H9 (cell line): ENCODE data around the gene MYBPC2. TPM values are rescaled to one million over a fixed set of nuclear protein-coding genes. Genes with fewer than 3 reads are reported as not detected.

Source experiments
- DNase-seq: peaks from one replicate; pipeline ENCODE4 v3.0.0-alpha.2; 2017
- H2AFZ ChIP-seq: one replicate; pipeline ENCODE4 v1.6.1; 2013; ENCODE audit warnings: mild to moderate bottlenecking, low read length, control low read depth, moderate library complexity
- H2AK5ac ChIP-seq: 2 replicates; pipeline ENCODE4 v1.6.1; 2013; ENCODE audit warnings: low read length, control low read depth, mixed read lengths; ENCODE audit not compliant: insufficient read length
- H2BK120ac ChIP-seq: one replicate; pipeline ENCODE4 v1.6.1; 2013; ENCODE audit warnings: low read depth, mild to moderate bottlenecking, low read length, control low read depth, inconsistent platforms; ENCODE audit not compliant: poor library complexity, severe bottlenecking
- H2BK12ac ChIP-seq: 2 replicates; pipeline ENCODE4 v1.6.1; 2013; ENCODE audit warnings: low read length, control low read depth, mixed read lengths, low read depth; ENCODE audit not compliant: insufficient read length
- H2BK15ac ChIP-seq: 2 replicates; pipeline ENCODE4 v1.6.1; 2013; ENCODE audit warnings: low read depth, low read length, control low read depth
- H2BK20ac ChIP-seq: one replicate; pipeline ENCODE4 v1.6.1; 2013; ENCODE audit warnings: low read depth, mild to moderate bottlenecking, low read length, control low read depth, inconsistent platforms; ENCODE audit not compliant: poor library complexity, severe bottlenecking
- H2BK5ac ChIP-seq: 2 replicates; pipeline ENCODE4 v1.6.1; 2013; ENCODE audit warnings: low read length, control low read depth, mixed read lengths; ENCODE audit not compliant: insufficient read length
- H3K14ac ChIP-seq: 2 replicates; pipeline ENCODE4 v1.6.1; 2013; ENCODE audit warnings: low read length, control low read depth; ENCODE audit not compliant: insufficient read depth
- H3K18ac ChIP-seq: 2 replicates; pipeline ENCODE4 v1.6.1; 2013; ENCODE audit warnings: low read depth, mild to moderate bottlenecking, mixed read lengths, low read length, control low read depth; ENCODE audit not compliant: insufficient read length
- H3K23ac ChIP-seq: 2 replicates; pipeline ENCODE4 v1.6.1; 2013; ENCODE audit warnings: low read length, control low read depth, mixed read lengths, low read depth; ENCODE audit not compliant: insufficient read length
- H3K23me2 ChIP-seq: 2 replicates; pipeline ENCODE4 v1.6.1; 2013; ENCODE audit warnings: low read depth, mild to moderate bottlenecking, mixed read lengths, low read length, control low read depth; ENCODE audit not compliant: insufficient read length, poor library complexity, severe bottlenecking
- H3K27ac ChIP-seq: 2 replicates; pipeline ENCODE4 v1.5.1; 2013; ENCODE audit warnings: low read length, control low read depth, mixed read lengths, low read depth; ENCODE audit not compliant: insufficient read length
- H3K27me3 ChIP-seq: 2 replicates; pipeline ENCODE4 v1.6.1; 2013; ENCODE audit warnings: low read length, control low read depth, inconsistent platforms; ENCODE audit not compliant: insufficient read depth
- H3K4ac ChIP-seq: 2 replicates; pipeline ENCODE4 v1.6.1; 2013; ENCODE audit warnings: low read depth, mild to moderate bottlenecking, control low read depth, inconsistent platforms, low read length, moderate library complexity
- H3K4me1 ChIP-seq: 2 replicates; pipeline ENCODE4 v1.6.1; 2013; ENCODE audit warnings: low read length, control low read depth, inconsistent platforms; ENCODE audit not compliant: insufficient read depth
- H3K4me2 ChIP-seq: 2 replicates; pipeline ENCODE4 v1.6.1; 2013; ENCODE audit warnings: low read length, control low read depth, mixed read lengths; ENCODE audit not compliant: insufficient read length, insufficient read depth
- H3K56ac ChIP-seq: 2 replicates; pipeline ENCODE4 v1.6.1; 2013; ENCODE audit warnings: low read depth, mild to moderate bottlenecking, mixed read lengths, low read length, control low read depth; ENCODE audit not compliant: insufficient read length
- H3K79me1 ChIP-seq: 2 replicates; pipeline ENCODE4 v1.6.1; 2013; ENCODE audit warnings: low read depth, mild to moderate bottlenecking, moderate library complexity, low read length, control low read depth, inconsistent platforms; ENCODE audit not compliant: insufficient read depth, poor library complexity, severe bottlenecking
- H3K79me2 ChIP-seq: 2 replicates; pipeline ENCODE4 v1.6.1; 2013; ENCODE audit warnings: low read length, control low read depth, inconsistent platforms; ENCODE audit not compliant: insufficient read depth
- H3K9ac ChIP-seq: 2 replicates; pipeline ENCODE4 v1.6.1; 2013; ENCODE audit warnings: low read length, control low read depth, mixed read lengths; ENCODE audit not compliant: insufficient read length; ENCODE audit errors: extremely low read depth
- H3K9me3 ChIP-seq: one replicate; pipeline ENCODE4 v1.6.1; 2013; ENCODE audit warnings: low read depth, low read length, inconsistent platforms; ENCODE audit not compliant: control insufficient read depth
- H3T11ph ChIP-seq: one replicate; pipeline ENCODE4 v1.6.1; 2013; ENCODE audit warnings: mild to moderate bottlenecking, low read length, control low read depth, inconsistent platforms
- H4K20me1 ChIP-seq: one replicate; pipeline ENCODE4 v1.6.1; 2013; ENCODE audit not compliant: control insufficient read depth, insufficient read length, insufficient read depth
- H4K5ac ChIP-seq: 2 replicates; pipeline ENCODE4 v1.6.1; 2013; ENCODE audit warnings: low read depth, mild to moderate bottlenecking, mixed read lengths, low read length, control low read depth; ENCODE audit not compliant: insufficient read length
- H4K8ac ChIP-seq: replicated peaks from 2 replicates; pipeline ENCODE4 v1.6.1; 2013; ENCODE audit warnings: low read length, control low read depth, mixed read lengths, low read depth; ENCODE audit not compliant: insufficient read length
- H4K91ac ChIP-seq: 2 replicates; pipeline ENCODE4 v1.6.1; 2013; ENCODE audit warnings: low read depth, mild to moderate bottlenecking, moderate library complexity, mixed read lengths, low read length, control low read depth; ENCODE audit not compliant: insufficient read length
- H3K27ac Mint-ChIP-seq, 3 experiments: 2 replicates in 2 of 3; 3 replicates in 1 of 3; pipeline ENCODE4 v1.8.0; 2020 to 2021; ENCODE audit warnings: mixed read lengths in 3 of 3, mild to moderate bottlenecking in 1 of 3, moderate library complexity in 1 of 3
- H3K27me3 Mint-ChIP-seq: 2 replicates; pipeline ENCODE4 v1.8.0; 2021; ENCODE audit warnings: low read depth, mild to moderate bottlenecking, moderate library complexity, mixed read lengths
- H3K36me3 Mint-ChIP-seq, 3 experiments: 2 replicates in 2 of 3; 3 replicates in 1 of 3; pipeline ENCODE4 v1.8.0; 2020 to 2021; ENCODE audit warnings: low read depth in 3 of 3, mixed read lengths in 3 of 3; ENCODE audit not compliant: insufficient read depth in 1 of 3
- H3K4me1 Mint-ChIP-seq, 2 experiments: 2 replicates each; pipeline ENCODE4 v1.8.0; 2020; ENCODE audit warnings: mixed read lengths in 2 of 2
- H3K4me3 Mint-ChIP-seq, 2 experiments: 2 replicates in 1 of 2; 3 replicates in 1 of 2; pipeline ENCODE4 v1.8.0; 2020 to 2021; ENCODE audit warnings: mild to moderate bottlenecking in 2 of 2, mixed read lengths in 2 of 2, moderate library complexity in 1 of 2
- H3K9me3 Mint-ChIP-seq, 2 experiments: 2 replicates in 1 of 2; 3 replicates in 1 of 2; pipeline ENCODE4 v1.8.0; 2020; ENCODE audit warnings: mild to moderate bottlenecking in 2 of 2, mixed read lengths in 2 of 2, moderate library complexity in 1 of 2
- WGBS: extraction: QIAGEN DNeasy Blood & Tissue Kit; methylation state at CpG from one replicate; pipeline ENCODE4 v1.1.7; 2013; ENCODE audit warnings: missing lambda C conversion rate, low lambda C conversion rate, mixed read lengths; ENCODE audit not compliant: insufficient read length; ENCODE audit errors: extremely low coverage; 5-methylcytosine and 5-hydroxymethylcytosine counted together
- total RNA-seq: library from RNA; stranded (reverse); gene quantifications from 2 replicates; pipeline ENCODE4 v1.2.1, GENCODE V29; 2021
- TF ChIP-seq, protein P1 (sequence below): fragments of 200-600 bp; sonication (generic); conservative IDR thresholded peaks from 3 replicates; pipeline ENCODE4 v1.8.0; 2021; ENCODE audit warnings: antibody characterized with exemption, mild to moderate bottlenecking

Gene MYBPC2
- total RNA-seq, 1 experiment from 2014 or later: 4.9 TPM

DNA sequence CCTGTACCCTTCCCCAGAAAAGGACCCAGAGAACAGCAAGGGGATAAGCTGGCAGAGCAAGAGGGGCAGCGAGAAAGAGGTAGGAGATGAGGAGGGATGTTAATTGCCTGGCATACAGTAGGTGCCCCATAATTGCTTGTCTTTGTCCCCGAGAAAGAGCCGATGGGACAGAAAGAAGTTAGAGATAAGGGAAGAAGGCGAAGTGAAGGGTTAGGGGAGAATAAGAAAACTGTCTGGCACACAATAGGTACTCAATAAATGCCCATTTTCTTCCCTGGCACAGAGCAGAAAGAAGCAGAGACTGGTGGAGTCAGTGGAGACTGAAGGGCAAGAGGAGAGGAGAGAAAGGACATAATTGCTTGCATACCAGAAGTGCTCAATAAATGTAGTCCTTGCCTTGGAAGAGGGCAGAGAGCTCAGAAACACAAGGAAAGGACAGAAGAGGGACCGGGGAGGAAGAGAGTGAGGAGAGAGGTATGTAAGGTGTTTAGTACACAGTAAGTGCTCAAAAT is 62.4 kb downstream of the MYBPC2 start:
- TF ChIP-seq, protein P1, sequence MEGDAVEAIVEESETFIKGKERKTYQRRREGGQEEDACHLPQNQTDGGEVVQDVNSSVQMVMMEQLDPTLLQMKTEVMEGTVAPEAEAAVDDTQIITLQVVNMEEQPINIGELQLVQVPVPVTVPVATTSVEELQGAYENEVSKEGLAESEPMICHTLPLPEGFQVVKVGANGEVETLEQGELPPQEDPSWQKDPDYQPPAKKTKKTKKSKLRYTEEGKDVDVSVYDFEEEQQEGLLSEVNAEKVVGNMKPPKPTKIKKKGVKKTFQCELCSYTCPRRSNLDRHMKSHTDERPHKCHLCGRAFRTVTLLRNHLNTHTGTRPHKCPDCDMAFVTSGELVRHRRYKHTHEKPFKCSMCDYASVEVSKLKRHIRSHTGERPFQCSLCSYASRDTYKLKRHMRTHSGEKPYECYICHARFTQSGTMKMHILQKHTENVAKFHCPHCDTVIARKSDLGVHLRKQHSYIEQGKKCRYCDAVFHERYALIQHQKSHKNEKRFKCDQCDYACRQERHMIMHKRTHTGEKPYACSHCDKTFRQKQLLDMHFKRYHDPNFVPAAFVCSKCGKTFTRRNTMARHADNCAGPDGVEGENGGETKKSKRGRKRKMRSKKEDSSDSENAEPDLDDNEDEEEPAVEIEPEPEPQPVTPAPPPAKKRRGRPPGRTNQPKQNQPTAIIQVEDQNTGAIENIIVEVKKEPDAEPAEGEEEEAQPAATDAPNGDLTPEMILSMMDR: no peak
- no peaks in the 10 kb centered on the region for H4K20me1 ChIP-seq
- H2BK20ac ChIP-seq: no peak overlapping the region
- peaks cover 0 to 6% (median 0%) of the 10 kb centered on the region in 3 experiments; a peak in 4 of 7 replicates for H3K36me3 Mint-ChIP-seq
- H3K79me1 ChIP-seq: no peaks in the 10 kb centered on the region
- no peak overlapping the region for H2BK5ac ChIP-seq
- no peak overlapping the region for H4K8ac ChIP-seq
- no peak overlapping the region for H2BK120ac ChIP-seq
- DNase-seq: no peak
- H3K27me3 Mint-ChIP-seq: peaks cover 62% of the 10 kb centered on the region
- no peak overlapping the region for H3K27ac ChIP-seq
- no peak overlapping the region for H3K56ac ChIP-seq
- H4K91ac ChIP-seq: no peak overlapping the region
- no peak overlapping the region for H4K5ac ChIP-seq
- H3K9me3 Mint-ChIP-seq: peaks cover 6 to 13% of the 10 kb centered on the region in 2 experiments; a peak in 4 of 5 replicates
- H3K27me3 ChIP-seq: peaks cover 30% of the 10 kb centered on the region; the same call in 1 of the 2 replicates
- peaks cover 5% of the 10 kb centered on the region for H3K23me2 ChIP-seq
- no peak overlapping the region for H3K9ac ChIP-seq
- H3K4me3 Mint-ChIP-seq: no peak overlapping the region; a peak in 1 of 5 replicates
- peaks cover 15 to 24% of the 10 kb centered on the region in 2 experiments for H3K4me1 Mint-ChIP-seq
- H3K27ac Mint-ChIP-seq: no peak overlapping the region
- no peak overlapping the region for H2AK5ac ChIP-seq
- peaks cover 4% of the 10 kb centered on the region; the same call in 1 of the 2 replicates for H3K4me1 ChIP-seq
- no peak overlapping the region for H3K23ac ChIP-seq
- no peaks in the 10 kb centered on the region for H3K79me2 ChIP-seq
- H3K4ac ChIP-seq: no peak overlapping the region
- H3K9me3 ChIP-seq: no peaks in the 10 kb centered on the region
- no peak overlapping the region for H3T11ph ChIP-seq
- H2BK12ac ChIP-seq: no peak overlapping the region
- no peak overlapping the region for H3K14ac ChIP-seq
- no peak overlapping the region for H3K18ac ChIP-seq
- H3K4me2 ChIP-seq: no peak overlapping the region
- no CpG with 5 or more reads among the region's 5 CpGs for WGBS
- H2BK15ac ChIP-seq: no peak overlapping the region
- no peak overlapping the region for H2AFZ ChIP-seq
